ENCODE results near the gene SPEM1.

SPEM1 gene

DNA sequence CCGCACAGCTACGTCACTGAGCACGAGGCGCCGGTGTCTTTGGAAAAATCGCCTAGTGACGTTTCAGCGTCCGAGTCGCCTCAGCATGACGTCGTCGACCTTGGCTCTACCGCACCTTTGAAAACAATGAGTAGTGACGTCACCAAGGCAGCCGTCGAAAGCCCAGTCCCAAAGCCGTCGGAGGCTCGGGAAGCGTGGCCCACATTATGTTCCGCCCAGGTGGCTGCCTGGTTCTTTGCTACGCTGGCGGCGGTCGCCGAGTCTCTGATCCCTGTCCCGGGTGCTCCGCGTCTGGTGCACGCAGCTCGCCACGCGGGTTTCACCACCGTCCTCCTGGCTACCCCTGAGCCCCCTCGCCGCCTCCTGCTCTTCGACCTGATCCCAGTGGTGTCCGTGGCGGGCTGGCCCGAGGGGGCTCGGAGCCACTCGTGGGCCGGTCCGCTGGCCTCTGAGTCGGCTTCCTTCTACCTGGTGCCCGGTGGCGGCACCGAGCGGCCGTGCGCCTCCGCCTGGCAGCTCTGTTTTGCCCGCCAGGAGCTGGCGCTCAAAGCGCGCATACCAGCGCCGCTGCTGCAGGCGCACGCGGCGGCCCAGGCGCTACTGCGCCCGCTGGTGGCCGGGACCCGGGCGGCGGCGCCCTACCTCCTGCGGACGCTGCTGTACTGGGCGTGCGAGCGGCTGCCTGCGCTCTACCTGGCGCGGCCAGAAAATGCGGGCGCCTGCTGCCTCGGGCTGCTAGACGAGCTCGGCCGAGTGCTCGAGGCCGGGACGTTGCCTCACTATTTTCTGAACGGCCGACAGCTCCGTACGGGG is 16.6 kb downstream of the SPEM1 start:
- no peaks in the 10 kb centered on the region for H3K36me3 ChIP-seq (replicated peaks; ENCODE audit: low read depth, low read length)
- no peaks in the 10 kb centered on the region for H4K20me1 ChIP-seq (ENCODE audit: insufficient read depth, low read length)
- TF ChIP-seq, protein P1, sequence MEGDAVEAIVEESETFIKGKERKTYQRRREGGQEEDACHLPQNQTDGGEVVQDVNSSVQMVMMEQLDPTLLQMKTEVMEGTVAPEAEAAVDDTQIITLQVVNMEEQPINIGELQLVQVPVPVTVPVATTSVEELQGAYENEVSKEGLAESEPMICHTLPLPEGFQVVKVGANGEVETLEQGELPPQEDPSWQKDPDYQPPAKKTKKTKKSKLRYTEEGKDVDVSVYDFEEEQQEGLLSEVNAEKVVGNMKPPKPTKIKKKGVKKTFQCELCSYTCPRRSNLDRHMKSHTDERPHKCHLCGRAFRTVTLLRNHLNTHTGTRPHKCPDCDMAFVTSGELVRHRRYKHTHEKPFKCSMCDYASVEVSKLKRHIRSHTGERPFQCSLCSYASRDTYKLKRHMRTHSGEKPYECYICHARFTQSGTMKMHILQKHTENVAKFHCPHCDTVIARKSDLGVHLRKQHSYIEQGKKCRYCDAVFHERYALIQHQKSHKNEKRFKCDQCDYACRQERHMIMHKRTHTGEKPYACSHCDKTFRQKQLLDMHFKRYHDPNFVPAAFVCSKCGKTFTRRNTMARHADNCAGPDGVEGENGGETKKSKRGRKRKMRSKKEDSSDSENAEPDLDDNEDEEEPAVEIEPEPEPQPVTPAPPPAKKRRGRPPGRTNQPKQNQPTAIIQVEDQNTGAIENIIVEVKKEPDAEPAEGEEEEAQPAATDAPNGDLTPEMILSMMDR (IDR thresholded peaks at IDR 0.05; ENCODE audit: low read depth, low read length), result no peak
- TF ChIP-seq EZH2phosphoT487 (IDR thresholded peaks at IDR 0.05; ENCODE audit: low read depth), result no peak
- 0 out of 2 replicates have a peak, but pooled peaks cover 3% of the 10 kb centered on the region for H3K27me3 ChIP-seq (ENCODE audit: low read depth, low read length)
- H3K4me3 ChIP-seq (ENCODE audit: low read length), result no peak overlapping the region
- no peak overlapping the region for H2AFZ ChIP-seq (ENCODE audit: low read depth, low read length)
- H3K27ac ChIP-seq (ENCODE audit: low read length), result no peak overlapping the region
- H3K79me2 ChIP-seq (ENCODE audit: low read length), result no peaks in the 10 kb centered on the region
- H3K4me1 ChIP-seq (ENCODE audit: low read length), result peaks cover 12% of the 10 kb centered on the region
- no peak overlapping the region for H3K9ac ChIP-seq (ENCODE audit: low read length)
- H3K4me2 ChIP-seq (ENCODE audit: low read length), result peak overlapping the region; percentile 84
- H3K9me3 ChIP-seq (ENCODE audit: insufficient read depth, low read length), result no peaks in the 10 kb centered on the region

DNA sequence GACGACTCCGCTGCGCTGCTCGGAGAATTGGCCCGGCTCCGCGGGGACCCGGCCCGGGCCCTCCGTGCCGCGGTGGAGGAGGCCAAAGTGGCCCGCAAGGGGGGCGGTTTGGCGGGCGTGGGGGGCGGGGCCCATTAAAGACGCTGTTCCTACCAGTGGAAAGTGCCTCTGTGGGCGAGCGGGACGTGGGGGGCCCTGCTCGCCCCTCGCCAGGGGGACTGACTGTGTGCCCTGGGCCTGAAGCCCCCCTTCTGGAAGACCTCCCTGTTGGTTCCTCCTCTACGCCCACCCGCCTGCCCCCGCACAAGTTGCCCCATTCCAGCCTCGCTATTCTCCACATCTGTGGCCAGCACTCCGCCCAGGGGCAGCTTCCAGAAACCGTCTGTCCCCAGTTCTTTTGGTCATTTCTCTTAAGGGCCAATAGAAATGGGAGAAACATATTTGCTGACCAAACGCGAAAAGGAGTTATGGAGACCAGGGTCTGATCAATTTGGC is 17.3 kb downstream of the SPEM1 start:
- Histone ChIP-seq H3K4me1 (ENCODE audit: low read length) (peaks cover 12% of the 10 kb centered on the region), H3K27ac (ENCODE audit: low read length) (no peak overlapping the region), H3K9me3 (ENCODE audit: insufficient read depth, low read length) (no peaks in the 10 kb centered on the region), H3K4me3 (ENCODE audit: low read length) (no peak overlapping the region), H3K79me2 (ENCODE audit: low read length) (no peaks in the 10 kb centered on the region), H3K4me2 (ENCODE audit: low read length) (no peak overlapping the region), H4K20me1 (ENCODE audit: insufficient read depth, low read length) (no peaks in the 10 kb centered on the region), H3K27me3 (ENCODE audit: low read depth, low read length) (0 out of 2 replicates have a peak, but pooled peaks cover 3% of the 10 kb centered on the region), H3K36me3 (replicated peaks; ENCODE audit: low read depth, low read length) (no peaks in the 10 kb centered on the region), H2AFZ (ENCODE audit: low read depth, low read length) (no peak overlapping the region), H3K9ac (ENCODE audit: low read length) (no peak overlapping the region)
- TF ChIP-seq, protein P1 (IDR thresholded peaks at IDR 0.05; ENCODE audit: low read depth, low read length), result no peak
- no peak for TF ChIP-seq EZH2phosphoT487 (IDR thresholded peaks at IDR 0.05; ENCODE audit: low read depth)

DNA sequence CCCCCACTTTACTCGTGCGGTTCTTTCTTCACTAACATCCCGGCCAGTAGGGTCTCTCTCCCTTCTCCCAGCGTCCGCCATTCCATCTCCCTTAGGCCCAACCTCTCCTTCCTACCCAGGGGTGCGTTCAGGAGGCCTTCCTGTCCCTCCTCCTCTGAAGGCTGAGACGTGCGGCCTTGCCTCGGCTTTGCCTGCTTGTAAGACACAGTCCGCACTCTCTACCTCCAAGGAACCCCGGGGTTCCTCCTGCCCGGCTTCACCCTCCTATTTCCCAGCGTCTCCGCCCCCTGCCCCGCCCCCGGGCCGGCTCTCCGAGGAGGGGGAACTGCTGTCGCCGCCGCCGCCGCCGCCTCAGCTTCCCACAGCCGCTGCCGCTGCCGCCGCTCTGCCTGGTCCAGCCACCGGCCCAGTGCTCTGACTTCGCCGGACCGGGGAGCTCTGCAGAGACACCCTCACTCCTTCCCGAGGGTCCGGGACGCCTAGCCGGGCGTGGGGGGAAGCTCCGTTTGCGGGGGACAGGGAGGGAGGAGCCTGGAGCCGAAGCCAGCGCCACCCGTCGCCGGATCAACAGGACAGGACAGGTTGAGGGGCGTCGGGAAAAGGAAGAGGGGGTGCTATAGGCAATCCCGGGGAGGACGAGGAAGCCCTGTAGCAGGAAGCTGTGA is 18.0 kb downstream of the SPEM1 start:
- Histone ChIP-seq H3K9ac (ENCODE audit: low read length) (no peak overlapping the region), H2AFZ (ENCODE audit: low read depth, low read length) (no peak overlapping the region), H3K79me2 (ENCODE audit: low read length) (no peaks in the 10 kb centered on the region), H3K9me3 (ENCODE audit: insufficient read depth, low read length) (no peaks in the 10 kb centered on the region), H3K27ac (ENCODE audit: low read length) (no peak overlapping the region), H3K36me3 (replicated peaks; ENCODE audit: low read depth, low read length) (no peaks in the 10 kb centered on the region), H3K4me1 (ENCODE audit: low read length) (peaks cover 12% of the 10 kb centered on the region), H4K20me1 (ENCODE audit: insufficient read depth, low read length) (no peaks in the 10 kb centered on the region), H3K4me2 (ENCODE audit: low read length) (no peak overlapping the region), H3K4me3 (ENCODE audit: low read length) (no peak overlapping the region), H3K27me3 (ENCODE audit: low read depth, low read length) (0 out of 2 replicates have a peak, but pooled peaks cover 3% of the 10 kb centered on the region)
- no peak for TF ChIP-seq EZH2phosphoT487 (IDR thresholded peaks at IDR 0.05; ENCODE audit: low read depth)
- TF ChIP-seq, protein P1 (IDR thresholded peaks at IDR 0.05; ENCODE audit: low read depth, low read length), result no peak
